ENCODE data around the gene MKNK1.

The MKNK1 gene

GRCh38 chr1:46614604-46614984, 10.5 kb upstream of the MKNK1 start:
- no peak for TF ChIP-seq ZNF274 (IDR thresholded peaks at IDR 0.05; ENCODE audit: low read depth, low read length)
- no peak overlapping the region for H3K4me3 ChIP-seq (ENCODE audit: low read length)

- H3K4me3 ChIP-seq (ENCODE audit: low read length), result no peak overlapping the region; the same call in 1 of the 2 replicates
- TF ChIP-seq ZNF274 (IDR thresholded peaks at IDR 0.05; ENCODE audit: low read depth, low read length), result no peak
Measured at GRCh38 chr1:46613661-46614603, 9.9 kb upstream of the MKNK1 start.

GRCh38 chr1:46612937-46613660, 9.0 kb upstream of the MKNK1 start:
- TF ChIP-seq ZNF274 (IDR thresholded peaks at IDR 0.05; ENCODE audit: low read depth, low read length), result no peak
- H3K4me3 ChIP-seq (ENCODE audit: low read length), result no peak overlapping the region; the same call in 1 of the 2 replicates

- no peak overlapping the region for H3K4me3 ChIP-seq (ENCODE audit: low read length)
- TF ChIP-seq ZNF274 (IDR thresholded peaks at IDR 0.05; ENCODE audit: low read depth, low read length), result no peak
Measured at GRCh38 chr1:46611691-46612221, 7.7 kb upstream of the MKNK1 start.

GRCh38 chr1:46607345-46608130, 3.5 kb upstream of the MKNK1 start:
- no peak overlapping the region for H3K4me3 ChIP-seq (ENCODE audit: low read length)

GRCh38 chr1:46606255-46606965, 2.3 kb upstream of the MKNK1 start:
- no peak for TF ChIP-seq ZNF274 (IDR thresholded peaks at IDR 0.05; ENCODE audit: low read depth, low read length)
- H3K4me3 ChIP-seq (ENCODE audit: low read length), result no peak overlapping the region

More at GRCh38 chr1:46607345-46608130, 3.5 kb upstream of the MKNK1 start:
- no peak for TF ChIP-seq ZNF274 (IDR thresholded peaks at IDR 0.05; ENCODE audit: low read depth, low read length)

- no peak for TF ChIP-seq ZNF274 (IDR thresholded peaks at IDR 0.05; ENCODE audit: low read depth, low read length)
Measured at GRCh38 chr1:46605232-46605631, 1.2 kb upstream of the MKNK1 start.

GRCh38 chr1:46603481-46603857, 599 bp downstream of the MKNK1 start:
- no peak for TF ChIP-seq ZNF274 (IDR thresholded peaks at IDR 0.05; ENCODE audit: low read depth, low read length)
- H3K4me3 ChIP-seq (ENCODE audit: low read length), result peak overlapping the region; percentile 72

More at GRCh38 chr1:46605232-46605631, 1.2 kb upstream of the MKNK1 start:
- H3K4me3 ChIP-seq (ENCODE audit: low read length), result no peak overlapping the region; the same call in 1 of the 2 replicates

GRCh38 chr1:46601257-46602007, 2.6 kb downstream of the MKNK1 start:
- no peak for TF ChIP-seq ZNF274 (IDR thresholded peaks at IDR 0.05; ENCODE audit: low read depth, low read length)

GRCh38 chr1:46599059-46599970, 4.8 kb downstream of the MKNK1 start:
- H3K4me3 ChIP-seq (ENCODE audit: low read length), result no peak overlapping the region

More at GRCh38 chr1:46601257-46602007, 2.6 kb downstream of the MKNK1 start:
- H3K4me3 ChIP-seq (ENCODE audit: low read length), result no peak overlapping the region

GRCh38 chr1:46596846-46597245, 7.2 kb downstream of the MKNK1 start:
- no peak for TF ChIP-seq ZNF274 (IDR thresholded peaks at IDR 0.05; ENCODE audit: low read depth, low read length)
- no peak overlapping the region for H3K4me3 ChIP-seq (ENCODE audit: low read length)

More at GRCh38 chr1:46599059-46599970, 4.8 kb downstream of the MKNK1 start:
- TF ChIP-seq ZNF274 (IDR thresholded peaks at IDR 0.05; ENCODE audit: low read depth, low read length), result no peak

Measured in GM08714 (cell line).